ENCODE results near the gene RBM4.

Gene RBM4

DNA sequence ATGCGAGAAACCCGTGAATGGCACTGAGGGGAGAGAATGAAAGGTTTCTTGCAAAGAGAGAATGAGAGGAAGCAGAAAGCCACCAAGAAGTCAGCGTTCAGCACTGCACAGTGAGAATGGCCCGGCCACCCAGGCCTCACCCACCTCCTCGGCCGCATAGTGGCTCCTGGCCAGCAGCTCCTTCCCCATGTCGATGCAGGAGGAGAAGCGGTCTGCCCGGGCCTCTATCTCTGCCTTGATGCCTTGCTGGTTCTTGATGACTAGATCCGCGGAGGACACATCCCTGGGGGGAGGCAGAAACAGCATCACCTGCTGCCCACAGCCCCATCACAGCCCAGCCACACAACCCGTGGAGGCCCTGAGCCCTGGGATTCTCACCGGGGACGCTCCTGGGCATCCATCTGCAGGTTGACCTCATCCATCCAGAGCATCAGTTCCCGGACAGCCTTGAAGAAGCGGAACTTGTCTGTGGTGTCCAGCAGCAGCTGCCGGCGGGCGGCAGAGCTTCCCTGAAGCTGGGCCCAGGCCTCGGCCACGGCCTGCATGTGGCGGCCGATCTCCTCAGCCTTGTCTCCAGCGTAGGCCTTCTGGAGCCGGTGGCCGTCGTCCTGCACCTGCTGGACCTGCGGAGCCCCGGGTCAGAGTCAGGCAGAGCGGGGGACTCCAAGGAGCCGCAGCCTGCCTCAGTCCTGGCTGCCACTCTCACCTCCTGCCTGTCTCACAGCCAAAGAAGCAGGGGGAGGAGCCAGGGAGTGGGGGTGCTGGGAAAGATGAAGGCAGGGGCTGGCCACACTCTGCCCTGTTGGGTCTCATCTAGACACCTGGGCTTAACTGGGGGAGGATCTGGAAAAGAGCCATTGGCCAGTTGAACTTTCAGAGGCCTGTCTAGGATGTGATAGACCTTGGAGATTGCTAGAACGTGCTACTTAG, 51.4 kb downstream of the RBM4 start:
- DNase-seq (ENCODE audit: low read depth) = no peak

DNA sequence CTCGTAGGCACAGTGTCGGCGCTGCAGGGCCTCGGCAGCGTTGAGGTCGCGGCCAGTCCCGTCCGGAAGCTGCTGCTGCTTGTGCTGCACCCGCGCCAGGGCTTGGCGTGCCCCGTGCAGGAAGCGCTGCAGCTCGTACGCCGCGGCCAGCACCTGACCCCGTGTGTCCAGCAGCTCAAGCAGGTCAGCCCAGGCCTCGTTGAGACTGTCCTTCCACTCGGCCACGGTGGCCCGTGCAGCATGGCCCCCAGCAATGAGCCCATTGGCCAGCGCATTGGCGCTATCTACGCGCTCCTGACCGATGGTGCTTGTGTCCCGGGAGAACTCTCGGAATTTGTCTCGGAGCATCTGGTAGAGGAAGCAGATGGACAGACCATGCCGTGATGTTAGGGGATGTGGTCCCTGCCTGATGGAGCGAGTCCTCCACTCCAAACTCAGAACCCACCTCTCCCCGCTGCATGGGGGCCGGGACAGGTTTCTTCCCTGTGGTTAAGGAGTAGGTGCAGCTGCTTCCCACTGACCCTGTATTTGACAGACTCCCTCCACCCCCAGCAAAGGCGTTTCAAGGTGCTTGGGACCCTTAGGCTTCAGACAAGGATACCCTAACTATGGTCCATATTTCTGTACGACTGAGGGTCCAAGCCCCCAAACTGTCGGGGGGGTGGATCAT, 52.9 kb downstream of the RBM4 start:
- DNase-seq (ENCODE audit: low read depth) = no peak

DNA sequence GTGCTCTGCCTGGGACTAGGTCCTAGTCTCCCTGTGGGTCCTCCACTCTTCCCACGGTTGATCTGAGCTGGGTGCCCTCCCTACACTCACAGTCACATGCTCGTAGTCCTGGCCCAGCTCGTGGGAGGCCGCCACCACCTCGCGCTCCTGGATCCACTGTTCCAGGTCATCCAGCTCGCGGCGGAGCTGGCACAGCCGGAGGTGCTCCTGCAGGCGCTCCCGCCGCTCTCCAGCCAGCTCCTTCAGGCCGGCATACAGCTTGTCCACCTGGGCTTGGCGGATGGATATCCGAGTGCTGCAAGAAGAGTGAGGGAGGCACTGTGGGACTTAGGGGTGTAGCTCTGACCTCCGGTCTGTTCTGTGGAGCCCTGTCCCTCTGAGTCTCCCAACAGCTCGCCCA, 53.9 kb downstream of the RBM4 start:
- no peak for DNase-seq (ENCODE audit: low read depth)

DNA sequence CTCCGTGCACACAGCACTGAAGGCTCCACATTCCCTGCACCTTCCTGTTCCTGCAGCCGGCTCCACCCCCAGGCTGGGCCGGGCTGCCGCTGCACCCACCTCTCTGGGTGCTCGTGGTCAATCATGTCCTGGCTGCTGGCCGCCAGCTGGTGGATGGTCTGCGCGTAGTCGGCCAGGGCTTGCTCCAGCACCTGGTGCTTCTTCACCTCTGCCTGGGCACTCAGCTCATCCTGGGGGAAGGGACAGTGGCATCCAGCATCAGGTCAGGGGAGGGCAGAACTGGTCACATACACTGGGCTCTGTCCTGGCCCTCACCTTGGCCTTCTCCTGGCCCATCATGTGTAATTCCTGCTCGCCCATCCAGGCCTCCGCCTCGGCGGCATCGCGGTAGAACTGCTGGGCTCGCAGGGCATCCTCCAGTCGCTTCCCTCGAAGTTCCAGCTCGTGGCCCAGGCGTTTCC, 54.4 kb downstream of the RBM4 start:
- no peak for DNase-seq (ENCODE audit: low read depth)

DNA sequence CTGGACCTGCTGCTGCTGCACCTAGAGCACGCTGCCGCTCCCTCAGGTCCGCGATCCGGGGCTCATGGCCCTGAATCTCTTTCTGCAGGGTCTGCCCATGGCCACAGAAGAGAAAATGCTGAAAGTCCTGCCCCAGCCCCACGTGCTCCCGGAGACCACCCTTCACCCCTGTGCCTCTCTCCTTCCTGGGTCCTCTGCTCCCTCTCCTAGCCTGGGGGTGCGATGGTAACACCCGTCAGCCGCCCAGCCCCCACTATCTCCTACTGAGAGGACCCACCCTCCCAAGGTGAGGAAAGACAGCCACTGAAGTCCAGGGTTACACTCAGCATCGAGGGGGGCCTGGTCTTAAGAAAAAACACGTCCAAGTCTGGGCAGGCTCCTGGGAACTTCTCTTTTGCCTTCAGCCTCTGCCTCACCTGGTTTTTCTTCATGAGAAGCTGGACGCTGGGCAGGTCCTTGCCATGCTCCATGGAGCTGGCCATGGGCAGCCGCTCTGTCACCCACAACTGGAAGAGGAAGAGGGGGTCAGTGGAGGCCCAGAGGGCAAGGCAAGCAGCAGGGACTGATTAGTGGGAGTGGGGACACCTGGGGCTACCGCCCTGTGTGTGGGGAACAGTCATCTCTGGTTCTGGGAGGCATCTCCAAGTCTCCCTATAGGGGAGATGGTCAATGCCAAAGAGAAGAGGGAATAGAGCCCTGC, 55.0 kb downstream of the RBM4 start:
- DNase-seq (ENCODE audit: low read depth) = no peak

DNA sequence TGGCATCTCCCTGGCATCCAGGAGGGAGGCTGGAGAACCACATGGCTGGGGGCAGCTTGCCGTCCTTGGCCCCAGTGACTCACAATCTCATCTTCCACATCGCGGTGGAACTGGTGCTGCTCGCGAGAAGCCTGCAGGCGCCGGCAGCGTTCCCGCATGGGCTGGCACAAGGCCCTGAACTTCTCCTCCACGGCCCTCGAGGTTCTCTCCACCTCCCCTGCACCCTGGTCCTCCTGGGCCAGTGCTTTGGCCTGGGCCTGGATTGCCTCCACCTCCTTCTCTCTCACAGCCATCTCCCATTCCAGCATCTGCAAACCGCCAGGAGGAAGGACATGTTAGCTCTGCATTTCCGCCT, 55.5 kb downstream of the RBM4 start:
- no peak for DNase-seq (ENCODE audit: low read depth)

DNA sequence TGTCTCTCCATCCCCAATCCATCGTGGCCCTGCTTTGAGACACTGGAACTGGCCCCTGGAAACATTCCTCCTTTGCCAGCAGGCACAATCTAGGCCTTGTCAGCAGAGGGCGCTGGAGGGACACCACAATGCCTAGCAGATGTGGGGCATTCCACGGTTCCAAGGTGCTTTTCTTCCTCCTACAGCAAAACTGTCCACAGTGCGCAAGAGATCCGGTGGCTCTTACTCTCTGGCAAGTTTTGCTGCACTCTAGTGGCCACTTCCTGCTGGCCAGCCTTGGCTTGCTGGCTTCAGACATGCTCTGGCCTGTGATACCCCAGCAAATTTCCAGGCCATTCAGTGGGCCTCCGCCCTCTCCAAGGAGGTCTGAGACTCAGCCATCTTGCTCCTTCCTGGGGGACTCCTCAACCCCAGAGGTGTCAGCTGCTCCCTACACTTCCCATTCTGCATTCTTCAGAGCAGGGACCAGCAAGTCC, 56.3 kb downstream of the RBM4 start:
- DNase-seq (ENCODE audit: low read depth) = peak; percentile 71

Measured in stimulated activated CD8-positive, alpha-beta memory T cell treated with anti-CD3 and anti-CD28 coated beads, Interleukin-7, amount 100 ng/mL, for 24 hours (primary cell).